ENCODE results near the gene KANK4. TPM values are rescaled to one million over a fixed set of nuclear protein-coding genes. Genes with fewer than 3 reads are reported as not detected.

Gene KANK4
- polyA plus RNA-seq, 1 experiment = not detected

DNA sequence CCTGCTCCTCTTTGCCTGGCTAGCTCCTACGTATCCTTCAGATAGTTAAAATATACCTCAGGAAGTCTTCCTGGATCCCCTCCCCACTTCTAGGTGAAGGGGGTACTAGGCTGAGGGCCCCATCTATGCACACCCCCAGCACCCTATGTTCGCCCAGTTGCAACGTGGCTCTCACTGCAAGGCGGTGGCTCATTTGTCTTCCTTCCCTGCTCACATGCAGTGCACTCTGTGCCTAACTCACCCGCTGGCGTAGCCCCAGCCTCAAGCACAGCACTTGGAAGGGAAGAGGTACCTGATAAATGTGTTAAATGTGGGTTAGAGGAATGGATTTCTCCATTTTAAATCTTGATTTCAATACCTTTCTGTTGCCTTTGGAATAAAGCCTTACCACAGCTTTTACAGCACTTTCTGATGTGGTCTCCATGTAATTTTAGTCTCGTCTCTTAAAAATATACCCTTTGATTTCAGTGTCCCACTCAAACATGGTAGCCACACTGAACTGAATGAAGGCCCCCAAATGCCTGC lies 85.2 kb downstream of the KANK4 start:
- DNase-seq (ENCODE audit: low read depth, low spot score) = no peak
- ChIA-PET CTCF (no interaction called here), POLR2A (no interaction called here)
- H3K9me3 ChIP-seq (ENCODE audit: control insufficient read depth, insufficient read depth, low read length) = no peaks in the 10 kb centered on the region
- no peak overlapping the region for H3K4me3 ChIP-seq (ENCODE audit: low read depth, low read length)
- no peak overlapping the region for H3K27ac ChIP-seq (ENCODE audit: low read depth, low read length)
- no peaks in the 10 kb centered on the region for H3K27me3 ChIP-seq (ENCODE audit: control insufficient read depth, insufficient read depth, low read length)
- TF ChIP-seq, protein P1, sequence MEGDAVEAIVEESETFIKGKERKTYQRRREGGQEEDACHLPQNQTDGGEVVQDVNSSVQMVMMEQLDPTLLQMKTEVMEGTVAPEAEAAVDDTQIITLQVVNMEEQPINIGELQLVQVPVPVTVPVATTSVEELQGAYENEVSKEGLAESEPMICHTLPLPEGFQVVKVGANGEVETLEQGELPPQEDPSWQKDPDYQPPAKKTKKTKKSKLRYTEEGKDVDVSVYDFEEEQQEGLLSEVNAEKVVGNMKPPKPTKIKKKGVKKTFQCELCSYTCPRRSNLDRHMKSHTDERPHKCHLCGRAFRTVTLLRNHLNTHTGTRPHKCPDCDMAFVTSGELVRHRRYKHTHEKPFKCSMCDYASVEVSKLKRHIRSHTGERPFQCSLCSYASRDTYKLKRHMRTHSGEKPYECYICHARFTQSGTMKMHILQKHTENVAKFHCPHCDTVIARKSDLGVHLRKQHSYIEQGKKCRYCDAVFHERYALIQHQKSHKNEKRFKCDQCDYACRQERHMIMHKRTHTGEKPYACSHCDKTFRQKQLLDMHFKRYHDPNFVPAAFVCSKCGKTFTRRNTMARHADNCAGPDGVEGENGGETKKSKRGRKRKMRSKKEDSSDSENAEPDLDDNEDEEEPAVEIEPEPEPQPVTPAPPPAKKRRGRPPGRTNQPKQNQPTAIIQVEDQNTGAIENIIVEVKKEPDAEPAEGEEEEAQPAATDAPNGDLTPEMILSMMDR (IDR thresholded peaks at IDR 0.05; ENCODE audit: low read depth, low read length) = no peak

DNA sequence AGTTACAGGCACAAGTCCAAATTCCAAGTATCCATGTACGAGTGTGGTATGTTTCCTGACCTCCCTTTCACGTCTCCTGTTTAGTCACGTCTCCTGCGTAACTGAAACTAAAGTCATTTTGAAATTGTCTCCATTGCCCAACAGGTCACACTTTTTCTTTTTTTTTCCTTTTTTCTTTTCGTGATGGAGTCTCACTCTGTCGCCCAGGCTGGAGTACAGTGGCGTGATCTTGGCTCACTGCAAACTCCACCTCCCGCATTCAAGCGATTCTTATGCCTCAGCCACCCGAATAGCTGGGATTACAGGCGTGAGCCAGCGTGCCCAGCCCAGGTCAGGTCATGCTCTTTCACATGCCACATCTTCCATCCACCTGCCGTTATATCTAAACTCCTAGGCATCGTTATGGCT lies 86.4 kb downstream of the KANK4 start:
- DNase-seq (ENCODE audit: low read depth, low spot score) = no peak
- CTCF ChIA-PET = no interaction called here
- Histone ChIP-seq H3K27ac (ENCODE audit: low read depth, low read length) (no peak overlapping the region), H3K4me3 (ENCODE audit: low read depth, low read length) (no peak overlapping the region), H3K9me3 (ENCODE audit: control insufficient read depth, insufficient read depth, low read length) (0 out of 2 replicates have a peak, but pooled peaks cover under 1% of the 10 kb centered on the region), H3K27me3 (ENCODE audit: control insufficient read depth, insufficient read depth, low read length) (no peaks in the 10 kb centered on the region)
- POLR2A ChIA-PET = no interaction called here
- TF ChIP-seq, protein P1 (IDR thresholded peaks at IDR 0.05; ENCODE audit: low read depth, low read length) = no peak

DNA sequence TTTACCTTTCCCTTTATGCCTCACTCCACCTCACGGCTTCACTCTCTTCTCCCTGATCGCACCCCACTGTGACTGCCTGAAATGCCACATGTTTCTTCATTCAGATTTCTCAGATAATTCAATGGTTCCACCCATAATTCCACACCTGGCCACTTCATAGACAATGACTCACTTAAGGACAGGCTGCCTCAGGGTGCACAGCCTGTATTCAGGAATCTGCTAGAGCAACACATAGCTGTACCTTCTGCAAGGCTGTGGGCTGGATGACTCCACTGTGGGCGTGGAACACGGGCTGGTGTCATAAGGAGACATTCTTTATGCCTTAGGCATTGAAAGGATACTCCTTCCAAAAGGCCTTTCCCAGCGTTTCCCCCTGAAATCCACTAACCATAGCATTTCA lies 88.5 kb downstream of the KANK4 start:
- Histone ChIP-seq H3K4me3 (ENCODE audit: low read depth, low read length) (no peak overlapping the region), H3K27ac (ENCODE audit: low read depth, low read length) (no peak overlapping the region), H3K9me3 (ENCODE audit: control insufficient read depth, insufficient read depth, low read length) (peaks cover 5% of the 10 kb centered on the region; the same call in 1 of the 2 replicates), H3K27me3 (ENCODE audit: control insufficient read depth, insufficient read depth, low read length) (no peaks in the 10 kb centered on the region)
- ChIA-PET CTCF (no interaction called here), POLR2A (no interaction called here)
- TF ChIP-seq, protein P1 (IDR thresholded peaks at IDR 0.05; ENCODE audit: low read depth, low read length) = no peak
- DNase-seq (ENCODE audit: low read depth, low spot score) = no peak

DNA sequence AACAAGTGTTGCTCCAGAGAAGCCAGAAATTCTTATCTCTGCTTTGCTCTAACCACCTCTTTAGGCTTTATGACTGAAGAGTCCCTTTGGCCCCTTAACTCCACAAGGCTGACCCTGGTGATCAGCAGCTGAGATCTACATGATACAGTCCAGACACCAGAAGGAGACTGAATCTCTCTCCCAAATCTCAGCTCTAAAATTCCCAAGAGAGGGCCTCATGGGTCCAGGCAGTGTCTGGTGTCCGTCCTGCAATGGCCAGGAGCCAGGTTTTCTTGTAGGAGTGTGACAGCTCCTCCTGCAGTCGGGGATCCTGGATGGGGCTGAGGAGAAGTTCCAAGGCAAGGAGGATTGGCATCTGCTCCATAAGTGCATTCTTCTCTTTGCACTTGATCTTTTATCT lies 89.3 kb downstream of the KANK4 start:
- TF ChIP-seq, protein P1 (IDR thresholded peaks at IDR 0.05; ENCODE audit: low read depth, low read length) = no peak
- Histone ChIP-seq H3K27me3 (ENCODE audit: control insufficient read depth, insufficient read depth, low read length) (no peaks in the 10 kb centered on the region), H3K4me3 (ENCODE audit: low read depth, low read length) (no peak overlapping the region), H3K27ac (ENCODE audit: low read depth, low read length) (no peak overlapping the region), H3K9me3 (ENCODE audit: control insufficient read depth, insufficient read depth, low read length) (peaks cover 5% of the 10 kb centered on the region; the same call in 1 of the 2 replicates)
- DNase-seq (ENCODE audit: low read depth, low spot score) = no peak
- POLR2A ChIA-PET = no interaction called here
- CTCF ChIA-PET = no interaction called here

DNA sequence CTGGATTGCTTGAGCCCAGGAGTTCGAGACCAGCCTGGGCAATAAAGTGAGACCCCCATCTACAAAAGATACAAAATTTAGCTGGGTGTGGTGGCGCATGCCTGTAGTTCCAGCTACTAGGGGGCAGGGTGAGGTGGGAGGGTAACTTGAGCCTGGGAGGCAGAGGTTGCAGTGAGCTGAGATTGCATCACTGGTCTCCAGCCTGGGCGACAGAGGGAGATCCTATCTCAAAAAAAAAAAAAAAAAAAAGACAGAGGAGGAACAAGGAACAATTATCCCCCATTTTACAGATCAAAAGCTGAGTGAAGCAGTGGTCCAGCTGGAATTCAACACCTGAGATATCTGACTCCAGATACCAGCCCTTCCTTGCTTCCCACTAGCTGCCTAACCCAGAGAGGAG lies 89.8 kb downstream of the KANK4 start:
- ChIA-PET POLR2A (no interaction called here), CTCF (no interaction called here)
- TF ChIP-seq, protein P1 (IDR thresholded peaks at IDR 0.05; ENCODE audit: low read depth, low read length) = no peak
- DNase-seq (ENCODE audit: low read depth, low spot score) = no peak
- H3K27me3 ChIP-seq (ENCODE audit: control insufficient read depth, insufficient read depth, low read length) = no peaks in the 10 kb centered on the region
- H3K9me3 ChIP-seq (ENCODE audit: control insufficient read depth, insufficient read depth, low read length) = peaks cover 5% of the 10 kb centered on the region; the same call in 1 of the 2 replicates
- H3K4me3 ChIP-seq (ENCODE audit: low read depth, low read length) = no peak overlapping the region
- no peak overlapping the region for H3K27ac ChIP-seq (ENCODE audit: low read depth, low read length)
